Measurements from ENCODE around the gene IKZF1. TPM values are rescaled to one million over a fixed set of nuclear protein-coding genes. Genes with fewer than 3 reads are reported as not detected.

The IKZF1 gene
- total RNA-seq, 1 donor from 2014 or later = 2.1 TPM

- Histone ChIP-seq H3K27ac (ENCODE audit: low read depth, low read length) (no peak overlapping the region), H3K27me3 (ENCODE audit: control insufficient read depth in 3 of 3, insufficient read depth in 3 of 3, low read length in 3 of 3) (peaks cover 0 to 4% (median 0%) of the 10 kb centered on the region in 3 donors)
Observed at GRCh38 chr7:50353894-50354595, 49.5 kb downstream of the IKZF1 start.

DNA sequence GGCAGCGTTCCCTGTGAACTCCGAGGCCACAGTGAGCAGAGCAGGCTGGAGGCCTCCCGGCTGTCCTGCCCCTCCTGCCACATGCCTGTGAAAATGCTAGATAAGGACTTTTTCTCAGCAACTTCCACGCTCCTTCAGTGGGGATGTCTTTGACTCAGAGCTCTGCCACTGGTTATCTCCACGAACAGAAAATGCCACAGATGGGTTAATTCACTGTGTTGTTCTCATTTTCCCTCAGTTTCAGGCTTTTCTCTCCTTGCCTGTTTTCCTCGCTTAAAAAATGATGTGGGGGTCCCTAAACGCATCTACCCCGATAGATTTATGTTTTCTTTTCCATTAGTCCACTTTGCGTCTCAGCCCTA is 51.3 kb downstream of the IKZF1 start:
- Histone ChIP-seq H3K27me3 (ENCODE audit: control insufficient read depth in 3 of 3, insufficient read depth in 3 of 3, low read length in 3 of 3) (peaks cover 0 to 8% (median 0%) of the 10 kb centered on the region in 3 donors), H3K4me1 (ENCODE audit: control insufficient read depth in 3 of 3, insufficient read depth in 3 of 3, low read length in 3 of 3) (peaks cover 0 to 3% (median 0%) of the 10 kb centered on the region in 3 donors), H3K36me3 (ENCODE audit: control insufficient read depth in 3 of 3, insufficient read depth in 3 of 3, low read length in 3 of 3) (no peaks in the 10 kb centered on the region), H3K4me3 (ENCODE audit: low read length in 3 of 3) (no peak overlapping the region), H3K9me3 (ENCODE audit: control insufficient read depth in 3 of 3, low read length in 3 of 3) (no peaks in the 10 kb centered on the region), H3K27ac (ENCODE audit: low read depth, low read length) (no peak overlapping the region), H3K9ac (ENCODE audit: low read depth in 1 of 3, low read length in 3 of 3) (no peak overlapping the region)

More at GRCh38 chr7:50353894-50354595, 49.5 kb downstream of the IKZF1 start:
- no peaks in the 10 kb centered on the region for H3K9me3 ChIP-seq (ENCODE audit: control insufficient read depth in 3 of 3, low read length in 3 of 3)
- H3K4me3 ChIP-seq (ENCODE audit: low read length in 3 of 3) = no peak overlapping the region
- no peak overlapping the region for H3K9ac ChIP-seq (ENCODE audit: low read depth in 1 of 3, low read length in 3 of 3)
- peaks cover 0 to 3% (median 0%) of the 10 kb centered on the region in 3 donors for H3K4me1 ChIP-seq (ENCODE audit: control insufficient read depth in 3 of 3, insufficient read depth in 3 of 3, low read length in 3 of 3)
- no peaks in the 10 kb centered on the region for H3K36me3 ChIP-seq (ENCODE audit: control insufficient read depth in 3 of 3, insufficient read depth in 3 of 3, low read length in 3 of 3)

DNA sequence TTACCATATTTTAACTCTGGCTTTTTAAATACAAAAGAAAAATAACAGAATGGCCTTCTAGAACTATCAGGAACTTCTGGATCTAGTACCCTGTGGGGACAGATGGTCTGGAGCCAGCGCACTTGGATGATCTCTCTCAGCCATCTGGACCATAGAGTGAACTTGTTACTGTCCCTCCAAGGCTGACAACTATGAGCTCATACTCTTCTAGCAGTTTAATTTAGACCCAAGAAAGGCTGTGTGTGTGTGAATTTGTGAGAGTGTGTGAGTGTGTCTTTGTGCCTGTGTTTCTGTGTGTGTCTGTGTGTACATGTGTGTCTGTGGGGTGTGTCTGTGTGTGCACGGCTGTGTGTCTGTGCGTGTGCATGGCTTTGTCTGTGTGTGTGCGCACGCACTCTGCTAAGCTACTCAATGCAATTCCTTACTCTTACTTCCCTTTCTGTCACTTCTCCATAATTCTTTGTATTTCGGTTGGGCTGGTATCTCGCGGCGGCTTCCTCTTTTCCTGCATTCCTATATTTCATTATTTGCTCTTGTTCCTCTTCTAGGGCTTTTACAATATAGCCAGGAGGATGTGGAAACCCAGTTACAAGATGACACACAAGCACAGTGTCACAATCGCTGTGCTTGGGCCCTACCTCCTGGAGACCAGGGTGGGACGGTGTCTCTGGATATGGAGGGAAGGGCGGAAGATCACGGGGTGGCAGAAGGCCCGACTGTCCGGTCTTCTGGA is 51.9 kb downstream of the IKZF1 start:
- Histone ChIP-seq H3K27me3 (ENCODE audit: control insufficient read depth in 3 of 3, insufficient read depth in 3 of 3, low read length in 3 of 3) (peaks cover 0 to 8% (median 0%) of the 10 kb centered on the region in 3 donors), H3K4me3 (ENCODE audit: low read length in 3 of 3) (no peak overlapping the region), H3K27ac (ENCODE audit: low read depth, low read length) (no peak overlapping the region)

DNA sequence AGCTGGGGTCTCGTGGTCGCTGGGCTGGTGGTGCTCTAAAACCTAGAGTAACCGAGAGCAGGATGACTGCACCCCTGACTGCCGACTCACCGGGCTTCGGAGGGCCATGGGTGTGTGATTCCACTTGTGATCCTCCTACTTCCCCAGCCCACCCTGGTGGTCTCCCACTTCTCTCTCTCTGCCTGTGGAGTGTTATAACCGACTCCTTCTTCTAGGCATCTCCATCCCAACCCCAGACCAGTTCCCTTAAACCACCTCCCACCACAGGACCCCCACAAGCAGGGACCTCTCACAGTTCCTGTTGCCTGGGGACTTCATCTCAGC is 52.4 kb downstream of the IKZF1 start:
- Histone ChIP-seq H3K27me3 (ENCODE audit: control insufficient read depth in 3 of 3, insufficient read depth in 3 of 3, low read length in 3 of 3) (peaks cover 0 to 8% (median 0%) of the 10 kb centered on the region in 3 donors), H3K4me1 (ENCODE audit: control insufficient read depth in 3 of 3, insufficient read depth in 3 of 3, low read length in 3 of 3) (peaks cover 0 to 3% (median 0%) of the 10 kb centered on the region in 3 donors), H3K27ac (ENCODE audit: low read depth, low read length) (no peak overlapping the region), H3K9ac (ENCODE audit: low read depth in 1 of 3, low read length in 3 of 3) (no peak overlapping the region), H3K4me3 (ENCODE audit: low read length in 3 of 3) (no peak overlapping the region), H3K36me3 (ENCODE audit: control insufficient read depth in 3 of 3, insufficient read depth in 3 of 3, low read length in 3 of 3) (no peaks in the 10 kb centered on the region), H3K9me3 (ENCODE audit: control insufficient read depth in 3 of 3, low read length in 3 of 3) (no peaks in the 10 kb centered on the region)

More for the DNA sequence above, 51.9 kb downstream of the IKZF1 start:
- Histone ChIP-seq H3K9me3 (ENCODE audit: control insufficient read depth in 3 of 3, low read length in 3 of 3) (no peaks in the 10 kb centered on the region), H3K4me1 (ENCODE audit: control insufficient read depth in 3 of 3, insufficient read depth in 3 of 3, low read length in 3 of 3) (peaks cover 0 to 3% (median 0%) of the 10 kb centered on the region in 3 donors), H3K9ac (ENCODE audit: low read depth in 1 of 3, low read length in 3 of 3) (no peak overlapping the region), H3K36me3 (ENCODE audit: control insufficient read depth in 3 of 3, insufficient read depth in 3 of 3, low read length in 3 of 3) (no peaks in the 10 kb centered on the region)

DNA sequence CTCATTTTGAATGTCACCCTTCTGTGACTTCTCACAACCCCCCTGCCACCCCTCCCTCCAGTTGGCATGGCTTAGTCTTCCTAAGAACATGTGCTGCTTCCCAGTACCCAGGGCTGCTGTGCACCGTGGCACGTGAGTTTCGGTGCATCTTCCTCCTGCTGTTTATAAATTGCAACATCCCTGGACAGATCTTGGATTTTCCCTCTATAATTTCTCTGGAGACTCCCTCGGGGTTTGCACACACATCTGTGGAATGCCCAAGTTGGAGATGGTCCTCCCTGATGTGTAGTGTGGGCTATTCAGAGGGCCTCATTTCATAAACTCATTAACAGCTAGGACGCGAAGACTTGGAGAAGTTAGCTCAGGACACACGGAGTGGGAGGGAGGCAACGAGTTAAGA is 52.9 kb downstream of the IKZF1 start:
- no peak overlapping the region for H3K4me3 ChIP-seq (ENCODE audit: low read length in 3 of 3)
- peaks cover 0 to 8% (median 0%) of the 10 kb centered on the region in 3 donors for H3K27me3 ChIP-seq (ENCODE audit: control insufficient read depth in 3 of 3, insufficient read depth in 3 of 3, low read length in 3 of 3)
- peaks cover 0 to 3% (median 0%) of the 10 kb centered on the region in 3 donors for H3K4me1 ChIP-seq (ENCODE audit: control insufficient read depth in 3 of 3, insufficient read depth in 3 of 3, low read length in 3 of 3)
- H3K9ac ChIP-seq (ENCODE audit: low read depth in 1 of 3, low read length in 3 of 3) = no peak overlapping the region
- H3K27ac ChIP-seq (ENCODE audit: low read depth, low read length) = no peak overlapping the region
- no peaks in the 10 kb centered on the region for H3K36me3 ChIP-seq (ENCODE audit: control insufficient read depth in 3 of 3, insufficient read depth in 3 of 3, low read length in 3 of 3)
- H3K9me3 ChIP-seq (ENCODE audit: control insufficient read depth in 3 of 3, low read length in 3 of 3) = no peaks in the 10 kb centered on the region

DNA sequence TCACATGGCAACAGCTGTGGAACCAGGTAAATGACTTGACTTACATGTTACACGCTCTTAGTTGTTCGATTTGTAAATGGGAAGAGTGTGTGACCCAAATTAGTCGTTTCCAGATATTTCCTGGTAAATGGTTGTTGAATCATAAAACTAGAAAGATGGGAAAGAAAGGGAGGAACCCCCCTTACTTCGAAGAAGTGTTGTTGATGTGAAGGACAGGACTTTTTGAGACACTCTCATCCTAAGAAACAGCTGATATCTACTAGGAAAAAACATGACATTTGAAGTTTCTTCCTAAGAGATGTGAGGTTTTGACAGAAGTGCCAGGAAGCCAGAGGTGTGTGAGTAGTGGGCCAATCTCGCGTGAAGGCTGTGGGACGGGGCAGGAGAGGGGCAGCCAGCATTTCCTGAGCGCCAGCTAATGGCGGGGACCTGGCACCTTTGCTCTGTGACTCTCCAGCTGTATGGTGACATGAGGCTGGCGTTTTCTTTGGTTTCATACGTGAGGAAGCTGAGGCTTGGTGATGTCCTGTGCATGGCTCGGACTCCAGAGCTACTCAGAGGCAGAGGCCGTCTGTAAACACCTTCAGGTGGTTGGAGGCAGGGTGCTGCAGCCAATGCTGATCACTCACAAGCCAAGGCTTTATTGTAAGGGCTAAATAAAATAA is 53.7 kb downstream of the IKZF1 start:
- Histone ChIP-seq H3K36me3 (ENCODE audit: control insufficient read depth in 3 of 3, insufficient read depth in 3 of 3, low read length in 3 of 3) (no peaks in the 10 kb centered on the region), H3K27ac (ENCODE audit: low read depth, low read length) (no peak overlapping the region), H3K4me3 (ENCODE audit: low read length in 3 of 3) (no peak overlapping the region), H3K27me3 (ENCODE audit: control insufficient read depth in 3 of 3, insufficient read depth in 3 of 3, low read length in 3 of 3) (peaks cover 0 to 8% (median 0%) of the 10 kb centered on the region in 3 donors), H3K9me3 (ENCODE audit: control insufficient read depth in 3 of 3, low read length in 3 of 3) (peaks cover 0 to under 1% (median 0%) of the 10 kb centered on the region in 3 donors), H3K4me1 (ENCODE audit: control insufficient read depth in 3 of 3, insufficient read depth in 3 of 3, low read length in 3 of 3) (peaks cover 0 to 3% (median 0%) of the 10 kb centered on the region in 3 donors), H3K9ac (ENCODE audit: low read depth in 1 of 3, low read length in 3 of 3) (no peak overlapping the region)

GRCh38 chr7:50358779-50359178 is 54.3 kb downstream of the IKZF1 start:
- Histone ChIP-seq H3K36me3 (ENCODE audit: control insufficient read depth in 3 of 3, insufficient read depth in 3 of 3, low read length in 3 of 3) (no peaks in the 10 kb centered on the region), H3K4me1 (ENCODE audit: control insufficient read depth in 3 of 3, insufficient read depth in 3 of 3, low read length in 3 of 3) (peaks cover 0 to 3% (median 0%) of the 10 kb centered on the region in 3 donors), H3K27ac (ENCODE audit: low read depth, low read length) (no peak overlapping the region), H3K4me3 (ENCODE audit: low read length in 3 of 3) (no peak overlapping the region), H3K9ac (ENCODE audit: low read depth in 1 of 3, low read length in 3 of 3) (no peak overlapping the region), H3K9me3 (ENCODE audit: control insufficient read depth in 3 of 3, low read length in 3 of 3) (peaks cover 0 to 2% (median 0%) of the 10 kb centered on the region in 3 donors), H3K27me3 (ENCODE audit: control insufficient read depth in 3 of 3, insufficient read depth in 3 of 3, low read length in 3 of 3) (peaks cover 0 to 8% (median 0%) of the 10 kb centered on the region in 3 donors)

DNA sequence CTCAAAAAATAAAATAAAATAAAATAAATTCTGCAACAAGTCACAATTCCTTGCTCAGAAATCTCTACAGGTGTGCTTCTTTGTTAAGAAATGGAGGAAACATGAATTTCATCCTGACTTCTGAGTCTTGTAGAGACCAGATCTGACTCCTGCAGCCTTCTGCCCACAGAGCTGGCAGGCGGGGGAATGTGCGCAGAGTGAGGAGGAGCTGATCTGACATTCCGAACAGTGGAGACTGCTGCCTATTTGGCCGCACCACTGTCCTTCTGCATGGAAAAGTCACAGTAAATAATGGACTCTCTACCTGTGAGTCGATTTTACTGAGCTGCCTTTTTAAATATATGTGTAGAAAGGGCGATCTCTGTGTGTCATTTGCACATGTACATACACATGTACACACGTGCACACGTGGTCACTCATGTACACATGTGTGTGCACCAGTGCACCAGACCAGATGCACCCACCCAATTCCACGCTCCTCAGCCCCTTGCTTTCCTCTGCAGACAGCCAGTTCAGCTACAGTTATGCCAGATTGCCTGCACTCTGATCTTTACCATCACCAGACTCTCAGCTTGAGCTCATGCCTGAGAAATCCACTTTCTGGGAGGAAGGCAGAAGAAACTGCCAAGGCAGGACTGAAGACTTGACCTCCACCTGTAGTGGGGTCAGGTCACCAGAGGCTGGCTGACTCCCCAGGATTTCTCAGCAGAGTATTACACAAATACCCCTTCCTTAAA is 54.9 kb downstream of the IKZF1 start:
- H3K4me1 ChIP-seq (ENCODE audit: control insufficient read depth in 3 of 3, insufficient read depth in 3 of 3, low read length in 3 of 3) = peaks cover 0 to 3% (median 0%) of the 10 kb centered on the region in 3 donors
- H3K9me3 ChIP-seq (ENCODE audit: control insufficient read depth in 3 of 3, low read length in 3 of 3) = peaks cover 0 to 2% (median 0%) of the 10 kb centered on the region in 3 donors
- H3K9ac ChIP-seq (ENCODE audit: low read depth in 1 of 3, low read length in 3 of 3) = no peak overlapping the region
- peaks cover 0 to 8% (median 0%) of the 10 kb centered on the region in 3 donors for H3K27me3 ChIP-seq (ENCODE audit: control insufficient read depth in 3 of 3, insufficient read depth in 3 of 3, low read length in 3 of 3)
- H3K27ac ChIP-seq (ENCODE audit: low read depth, low read length) = no peak overlapping the region
- H3K36me3 ChIP-seq (ENCODE audit: control insufficient read depth in 3 of 3, insufficient read depth in 3 of 3, low read length in 3 of 3) = no peaks in the 10 kb centered on the region
- no peak overlapping the region for H3K4me3 ChIP-seq (ENCODE audit: low read length in 3 of 3)

GRCh38 chr7:50359995-50360925 is 55.7 kb downstream of the IKZF1 start:
- Histone ChIP-seq H3K4me1 (ENCODE audit: control insufficient read depth in 3 of 3, insufficient read depth in 3 of 3, low read length in 3 of 3) (peaks cover 0 to 3% (median 0%) of the 10 kb centered on the region in 3 donors), H3K4me3 (ENCODE audit: low read length in 3 of 3) (no peak overlapping the region), H3K36me3 (ENCODE audit: control insufficient read depth in 3 of 3, insufficient read depth in 3 of 3, low read length in 3 of 3) (no peaks in the 10 kb centered on the region), H3K9ac (ENCODE audit: low read depth in 1 of 3, low read length in 3 of 3) (no peak overlapping the region), H3K27me3 (ENCODE audit: control insufficient read depth in 3 of 3, insufficient read depth in 3 of 3, low read length in 3 of 3) (peaks cover 0 to 8% (median 0%) of the 10 kb centered on the region in 3 donors), H3K27ac (ENCODE audit: low read depth, low read length) (no peak overlapping the region), H3K9me3 (ENCODE audit: control insufficient read depth in 3 of 3, low read length in 3 of 3) (peaks cover 0 to 2% (median 0%) of the 10 kb centered on the region in 3 donors)
